ENCODE results near the gene WDR7. TPM values are rescaled to one million over a fixed set of nuclear protein-coding genes. Genes with fewer than 3 reads are reported as not detected.

WDR7 gene
- total RNA-seq, 1 donor from 2014 or later: 13.5 TPM

DNA sequence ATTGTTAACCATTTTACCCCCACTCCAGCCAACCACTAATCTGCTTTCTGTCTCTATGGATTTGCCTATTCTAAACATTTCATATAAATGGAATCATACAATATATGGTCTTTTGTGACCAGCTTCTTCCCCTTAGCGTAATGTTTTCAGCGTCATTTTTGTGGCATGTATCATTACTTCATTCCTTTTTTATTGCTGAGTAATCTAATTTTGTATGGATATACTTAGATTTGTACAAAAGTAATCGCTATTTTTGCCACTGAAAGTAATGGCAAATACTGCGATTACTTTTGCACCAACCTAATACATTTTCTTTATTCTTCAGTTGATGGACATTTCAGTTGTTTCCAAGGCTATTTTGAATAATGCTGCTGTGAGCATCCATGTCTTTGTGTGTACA, 227.6 kb downstream of the WDR7 start:
- TF ChIP-seq, protein P1, sequence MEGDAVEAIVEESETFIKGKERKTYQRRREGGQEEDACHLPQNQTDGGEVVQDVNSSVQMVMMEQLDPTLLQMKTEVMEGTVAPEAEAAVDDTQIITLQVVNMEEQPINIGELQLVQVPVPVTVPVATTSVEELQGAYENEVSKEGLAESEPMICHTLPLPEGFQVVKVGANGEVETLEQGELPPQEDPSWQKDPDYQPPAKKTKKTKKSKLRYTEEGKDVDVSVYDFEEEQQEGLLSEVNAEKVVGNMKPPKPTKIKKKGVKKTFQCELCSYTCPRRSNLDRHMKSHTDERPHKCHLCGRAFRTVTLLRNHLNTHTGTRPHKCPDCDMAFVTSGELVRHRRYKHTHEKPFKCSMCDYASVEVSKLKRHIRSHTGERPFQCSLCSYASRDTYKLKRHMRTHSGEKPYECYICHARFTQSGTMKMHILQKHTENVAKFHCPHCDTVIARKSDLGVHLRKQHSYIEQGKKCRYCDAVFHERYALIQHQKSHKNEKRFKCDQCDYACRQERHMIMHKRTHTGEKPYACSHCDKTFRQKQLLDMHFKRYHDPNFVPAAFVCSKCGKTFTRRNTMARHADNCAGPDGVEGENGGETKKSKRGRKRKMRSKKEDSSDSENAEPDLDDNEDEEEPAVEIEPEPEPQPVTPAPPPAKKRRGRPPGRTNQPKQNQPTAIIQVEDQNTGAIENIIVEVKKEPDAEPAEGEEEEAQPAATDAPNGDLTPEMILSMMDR (IDR thresholded peaks at IDR 0.05): no peak
- Histone ChIP-seq H3K36me3 (no peaks in the 10 kb centered on the region), H3K27me3 (no peaks in the 10 kb centered on the region), H3K9me3 (no peaks in the 10 kb centered on the region), H3K27ac (no peak overlapping the region), H3K4me1 (no peaks in the 10 kb centered on the region), H3K4me3 (no peak overlapping the region)
- intact Hi-C loops (cut with DNase I): no loop called here
- no peak for DNase-seq (ENCODE audit: low spot score in 2 of 2)

DNA sequence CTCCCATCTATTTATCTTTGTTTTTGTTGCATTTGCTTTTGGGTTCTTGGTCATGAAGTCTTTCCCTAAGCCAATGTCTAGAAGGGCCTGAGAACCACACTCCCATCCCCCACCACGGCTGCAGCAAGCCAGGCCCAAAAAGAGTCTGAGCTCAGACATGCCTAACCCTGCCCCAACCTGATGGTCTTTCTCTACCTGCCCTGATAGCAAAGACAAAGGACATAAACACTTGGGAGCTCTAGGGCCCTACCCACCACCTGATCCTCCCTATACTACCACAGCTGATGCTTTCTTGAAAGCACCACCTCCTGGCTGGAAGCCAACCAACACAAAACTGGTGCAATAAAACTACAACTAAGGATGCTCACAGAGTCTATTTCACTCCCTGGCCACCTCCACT, 233.4 kb downstream of the WDR7 start:
- Histone ChIP-seq H3K27me3 (no peaks in the 10 kb centered on the region), H3K9me3 (peaks cover 0 to 4% of the 10 kb centered on the region in 2 donors), H3K4me3 (no peak overlapping the region), H3K36me3 (no peaks in the 10 kb centered on the region), H3K27ac (no peak overlapping the region), H3K4me1 (no peaks in the 10 kb centered on the region)
- intact Hi-C loops (cut with DNase I): no loop called here
- no peak for DNase-seq (ENCODE audit: low spot score in 2 of 2)
- TF ChIP-seq, protein P1 (IDR thresholded peaks at IDR 0.05): no peak

GRCh38 chr18:56888978-56889377, 237.8 kb downstream of the WDR7 start:
- Histone ChIP-seq H3K4me3 (no peak overlapping the region), H3K27me3 (no peaks in the 10 kb centered on the region), H3K4me1 (no peaks in the 10 kb centered on the region), H3K9me3 (peaks cover 0 to 4% of the 10 kb centered on the region in 2 donors), H3K36me3 (no peaks in the 10 kb centered on the region), H3K27ac (no peak overlapping the region)
- DNase-seq (ENCODE audit: low spot score in 2 of 2): no peak
- intact Hi-C loops (cut with DNase I): no loop called here
- TF ChIP-seq, protein P1 (IDR thresholded peaks at IDR 0.05): no peak

- intact Hi-C loops (cut with DNase I): no loop called here
Measured at GRCh38 chr18:56889621-56890020, 238.5 kb downstream of the WDR7 start.

DNA sequence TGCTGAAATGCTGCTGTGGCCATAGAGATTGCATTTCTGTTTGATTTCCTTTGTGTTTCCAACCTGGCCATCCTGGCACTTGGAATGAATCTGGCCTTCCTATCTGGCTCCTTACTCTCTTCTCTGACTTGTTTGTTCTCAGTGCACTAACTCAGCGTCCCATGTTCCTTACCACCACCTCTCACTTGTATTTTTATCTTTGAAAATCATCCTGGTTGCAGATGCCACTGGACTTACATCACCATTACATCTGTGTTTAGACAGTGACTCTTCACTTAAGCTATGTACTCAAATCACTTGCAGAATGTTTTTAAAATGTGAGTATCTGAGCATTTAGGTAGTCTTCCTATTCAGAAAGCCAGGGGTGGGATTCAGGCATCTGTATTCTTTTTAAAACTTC, 239.5 kb downstream of the WDR7 start:
- no peaks in the 10 kb centered on the region for H3K36me3 ChIP-seq
- TF ChIP-seq, protein P1 (IDR thresholded peaks at IDR 0.05): no peak
- H3K9me3 ChIP-seq: peaks cover 0 to 3% of the 10 kb centered on the region in 2 donors
- no peak overlapping the region for H3K4me3 ChIP-seq
- H3K27ac ChIP-seq: no peak overlapping the region
- DNase-seq (ENCODE audit: low spot score in 2 of 2): no peak
- intact Hi-C loops (cut with DNase I): no loop called here
- H3K27me3 ChIP-seq: no peaks in the 10 kb centered on the region
- no peaks in the 10 kb centered on the region for H3K4me1 ChIP-seq

More at GRCh38 chr18:56889621-56890020, 238.5 kb downstream of the WDR7 start:
- Histone ChIP-seq H3K9me3 (peaks cover 0 to 4% of the 10 kb centered on the region in 2 donors), H3K4me3 (no peak overlapping the region), H3K27me3 (no peaks in the 10 kb centered on the region), H3K36me3 (no peaks in the 10 kb centered on the region), H3K4me1 (no peaks in the 10 kb centered on the region), H3K27ac (no peak overlapping the region)
- DNase-seq (ENCODE audit: low spot score in 2 of 2): no peak
- TF ChIP-seq, protein P1 (IDR thresholded peaks at IDR 0.05): no peak

- intact Hi-C loops (cut with DNase I): no loop called here
- H3K4me1 ChIP-seq: no peaks in the 10 kb centered on the region
- no peaks in the 10 kb centered on the region for H3K9me3 ChIP-seq
- TF ChIP-seq, protein P1 (IDR thresholded peaks at IDR 0.05): no peak
- H3K27me3 ChIP-seq: no peaks in the 10 kb centered on the region
- no peak overlapping the region for H3K4me3 ChIP-seq
- no peak overlapping the region for H3K27ac ChIP-seq
- no peaks in the 10 kb centered on the region for H3K36me3 ChIP-seq
- no peak for DNase-seq (ENCODE audit: low spot score in 2 of 2)
Measured at GRCh38 chr18:56891116-56891515, 240.0 kb downstream of the WDR7 start.

All from ascending aorta (tissue), 2 donors.